Ishikawa (cell line): Measurements from ENCODE around the gene PJA2.

Experiments used
- CEBPB ChIP-seq: IDR thresholded peaks from 2 replicates; pipeline ENCODE4 v1.6.1; 2012
- EGR1 ChIP-seq: IDR thresholded peaks from 2 replicates; pipeline ENCODE4 v1.6.1; 2012
- EP300 ChIP-seq: IDR thresholded peaks from 2 replicates; pipeline ENCODE4 v1.6.1; 2012; ENCODE audit warnings: borderline replicate concordance
- RAD21 ChIP-seq: IDR thresholded peaks from 2 replicates; pipeline ENCODE4 v1.6.1; 2012; ENCODE audit warnings: low read depth
- TAF1 ChIP-seq: IDR thresholded peaks from 2 replicates; pipeline ENCODE4 v1.6.1; 2012; ENCODE audit warnings: low read depth, mild to moderate bottlenecking
- TCF12 ChIP-seq: IDR thresholded peaks from 2 replicates; pipeline ENCODE4 v1.6.1; 2012; ENCODE audit warnings: low read depth
- TEAD4 ChIP-seq: IDR thresholded peaks from 2 replicates; pipeline ENCODE4 v1.6.1; 2012
- YY1 ChIP-seq: IDR thresholded peaks from 2 replicates; pipeline ENCODE4 v1.6.1; 2012; ENCODE audit warnings: low read depth
- TF ChIP-seq, protein P1 (sequence below): IDR thresholded peaks from 2 replicates; pipeline ENCODE4 v1.6.1; 2012; ENCODE audit warnings: low read depth, mild to moderate bottlenecking
- TF ChIP-seq, protein P2 (sequence below): IDR thresholded peaks from 2 replicates; pipeline ENCODE4 v1.6.1; 2012

DNA sequence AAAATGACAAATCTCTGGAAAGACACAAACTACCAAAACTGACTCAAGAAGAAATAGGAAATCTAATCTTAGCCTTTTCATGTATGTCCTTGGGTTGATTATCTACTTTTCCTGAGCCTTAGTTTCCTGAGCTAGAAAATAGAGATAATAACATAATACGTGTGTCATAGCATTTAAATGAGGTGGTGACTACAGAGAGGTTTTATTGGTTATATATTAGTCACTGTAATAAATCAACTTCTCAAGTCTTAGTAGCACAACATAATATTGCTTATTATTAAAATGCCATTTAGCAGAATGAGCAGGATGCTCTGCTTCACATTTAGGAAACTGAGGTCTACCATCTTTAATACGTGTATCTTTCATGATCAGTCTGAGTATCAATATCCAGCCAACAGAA lies 7.1 kb upstream of the PJA2 start:
- TF ChIP-seq, protein P1, sequence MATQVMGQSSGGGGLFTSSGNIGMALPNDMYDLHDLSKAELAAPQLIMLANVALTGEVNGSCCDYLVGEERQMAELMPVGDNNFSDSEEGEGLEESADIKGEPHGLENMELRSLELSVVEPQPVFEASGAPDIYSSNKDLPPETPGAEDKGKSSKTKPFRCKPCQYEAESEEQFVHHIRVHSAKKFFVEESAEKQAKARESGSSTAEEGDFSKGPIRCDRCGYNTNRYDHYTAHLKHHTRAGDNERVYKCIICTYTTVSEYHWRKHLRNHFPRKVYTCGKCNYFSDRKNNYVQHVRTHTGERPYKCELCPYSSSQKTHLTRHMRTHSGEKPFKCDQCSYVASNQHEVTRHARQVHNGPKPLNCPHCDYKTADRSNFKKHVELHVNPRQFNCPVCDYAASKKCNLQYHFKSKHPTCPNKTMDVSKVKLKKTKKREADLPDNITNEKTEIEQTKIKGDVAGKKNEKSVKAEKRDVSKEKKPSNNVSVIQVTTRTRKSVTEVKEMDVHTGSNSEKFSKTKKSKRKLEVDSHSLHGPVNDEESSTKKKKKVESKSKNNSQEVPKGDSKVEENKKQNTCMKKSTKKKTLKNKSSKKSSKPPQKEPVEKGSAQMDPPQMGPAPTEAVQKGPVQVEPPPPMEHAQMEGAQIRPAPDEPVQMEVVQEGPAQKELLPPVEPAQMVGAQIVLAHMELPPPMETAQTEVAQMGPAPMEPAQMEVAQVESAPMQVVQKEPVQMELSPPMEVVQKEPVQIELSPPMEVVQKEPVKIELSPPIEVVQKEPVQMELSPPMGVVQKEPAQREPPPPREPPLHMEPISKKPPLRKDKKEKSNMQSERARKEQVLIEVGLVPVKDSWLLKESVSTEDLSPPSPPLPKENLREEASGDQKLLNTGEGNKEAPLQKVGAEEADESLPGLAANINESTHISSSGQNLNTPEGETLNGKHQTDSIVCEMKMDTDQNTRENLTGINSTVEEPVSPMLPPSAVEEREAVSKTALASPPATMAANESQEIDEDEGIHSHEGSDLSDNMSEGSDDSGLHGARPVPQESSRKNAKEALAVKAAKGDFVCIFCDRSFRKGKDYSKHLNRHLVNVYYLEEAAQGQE, result no peak
- no peak for TF ChIP-seq TEAD4
- no peak for TF ChIP-seq TAF1
- no peak for TF ChIP-seq RAD21
- TF ChIP-seq CEBPB, result no peak
- no peak for TF ChIP-seq YY1
- TF ChIP-seq EP300, result no peak
- TF ChIP-seq, protein P2, sequence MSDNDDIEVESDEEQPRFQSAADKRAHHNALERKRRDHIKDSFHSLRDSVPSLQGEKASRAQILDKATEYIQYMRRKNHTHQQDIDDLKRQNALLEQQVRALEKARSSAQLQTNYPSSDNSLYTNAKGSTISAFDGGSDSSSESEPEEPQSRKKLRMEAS, result no peak
- TF ChIP-seq TCF12, result no peak
- no peak for TF ChIP-seq EGR1
